ENCODE measurements around the gene KLRC3. TPM values are rescaled to one million over a fixed set of nuclear protein-coding genes. Genes with fewer than 3 reads are reported as not detected.
"Not testable (repeated sequence)": the region's sequence is repeated elsewhere in the genome, so short reads cannot be mapped to it uniquely, and the experiment has no call there.

Gene KLRC3
- total and polyA plus RNA-seq, 7 experiments from 2014 or later = 0.46 to 7.8 (median 1.6) TPM; not detected in 4

- H3K36me3 Mint-ChIP-seq = no peaks in the 10 kb centered on the region
- Histone ChIP-seq H3K27ac (ENCODE audit: low read depth, low read length) (no peak overlapping the region), H3K27me3 (ENCODE audit: control insufficient read depth in 2 of 2, insufficient read depth in 2 of 2, low read length in 2 of 2) (no peaks in the 10 kb centered on the region), H3K36me3 (ENCODE audit: control insufficient read depth in 2 of 3, insufficient read depth in 3 of 3, low read length in 3 of 3) (no peaks in the 10 kb centered on the region), H3K9me3 (ENCODE audit: control insufficient read depth in 2 of 3, low read length in 3 of 3) (no peaks in the 10 kb centered on the region), H3K4me1 (ENCODE audit: control insufficient read depth in 2 of 2, insufficient read depth in 2 of 2, low read length in 2 of 2) (peaks cover 0 to 8% of the 10 kb centered on the region in 2 donors), H3K4me3 (ENCODE audit: low read length) (peak overlapping the region; percentile 1)
- no peak overlapping the region for H3K4me3 Mint-ChIP-seq
- H3K9me3 Mint-ChIP-seq = peaks cover 0 to 2% (median 0%) of the 10 kb centered on the region in 11 donors
- no peak overlapping the region for H3K27ac Mint-ChIP-seq
- ChIA-PET POLR2A (no interaction called here), CTCF (no interaction called here)
- ATAC-seq (no peak), DNase-seq (no peak)
- intact Hi-C loops (cut with micrococcal nuclease) = no loop called here
- H3K4me1 Mint-ChIP-seq = peaks cover 0 to 2% (median 0%) of the 10 kb centered on the region in 7 donors
- peaks cover 2 to 31% (median 18%) of the 10 kb centered on the region in 5 donors for H3K27me3 Mint-ChIP-seq
Observed at GRCh38 chr12:10405294-10405693, 15.1 kb downstream of the KLRC3 start.

- POLR2A ChIA-PET = no interaction called here
- intact Hi-C loops (cut with micrococcal nuclease) = no loop called here
- H3K36me3 ChIP-seq (ENCODE audit: control insufficient read depth in 2 of 3, insufficient read depth in 3 of 3, low read length in 3 of 3) = no peaks in the 10 kb centered on the region
- CTCF ChIA-PET = no interaction called here
- peaks cover 0 to 11% of the 10 kb centered on the region in 2 donors for H3K4me1 ChIP-seq (ENCODE audit: control insufficient read depth in 2 of 2, insufficient read depth in 2 of 2, low read length in 2 of 2)
- H3K27me3 ChIP-seq (ENCODE audit: control insufficient read depth in 2 of 2, insufficient read depth in 2 of 2, low read length in 2 of 2) = no peaks in the 10 kb centered on the region
- Mint-ChIP-seq H3K4me3 (no peak overlapping the region), H3K9me3 (peaks cover 0 to 2% (median 0%) of the 10 kb centered on the region in 11 donors), H3K27me3 (peaks cover 5 to 35% (median 18%) of the 10 kb centered on the region in 5 donors), H3K27ac (no peak overlapping the region), H3K36me3 (no peaks in the 10 kb centered on the region), H3K4me1 (peaks cover 0 to 4% (median 0%) of the 10 kb centered on the region in 7 donors)
- ATAC-seq (no peak), DNase-seq (no peak)
- H3K9me3 ChIP-seq (ENCODE audit: control insufficient read depth in 2 of 3, low read length in 3 of 3) = no peaks in the 10 kb centered on the region
- H3K4me3 ChIP-seq (ENCODE audit: low read length) = peak overlapping the region; percentile 5
- H3K27ac ChIP-seq (ENCODE audit: low read depth, low read length) = no peak overlapping the region
Observed at GRCh38 chr12:10404798-10405197, 15.6 kb downstream of the KLRC3 start.

GRCh38 chr12:10400829-10401228 is 19.6 kb downstream of the KLRC3 start:
- Histone ChIP-seq H3K27ac (ENCODE audit: low read depth, low read length) (no peak overlapping the region), H3K36me3 (ENCODE audit: control insufficient read depth in 2 of 3, insufficient read depth in 3 of 3, low read length in 3 of 3) (no peaks in the 10 kb centered on the region), H3K4me3 (ENCODE audit: low read length) (no peak overlapping the region), H3K4me1 (ENCODE audit: control insufficient read depth in 2 of 2, insufficient read depth in 2 of 2, low read length in 2 of 2) (peaks cover 0 to 31% of the 10 kb centered on the region in 2 donors), H3K27me3 (ENCODE audit: control insufficient read depth in 2 of 2, insufficient read depth in 2 of 2, low read length in 2 of 2) (no peaks in the 10 kb centered on the region), H3K9me3 (ENCODE audit: control insufficient read depth in 2 of 3, low read length in 3 of 3) (no peaks in the 10 kb centered on the region)
- intact Hi-C loops (cut with micrococcal nuclease) = no loop called here
- H3K27ac Mint-ChIP-seq = no peak overlapping the region
- peaks cover 5 to 23% (median 21%) of the 10 kb centered on the region in 5 donors for H3K27me3 Mint-ChIP-seq
- H3K9me3 Mint-ChIP-seq = peaks cover 0 to 4% (median 0%) of the 10 kb centered on the region in 11 donors
- DNase-seq (no peak), ATAC-seq (no peak)
- ChIA-PET POLR2A (no interaction called here), CTCF (no interaction called here)
- no peak overlapping the region for H3K4me3 Mint-ChIP-seq
- H3K36me3 Mint-ChIP-seq = no peaks in the 10 kb centered on the region
- H3K4me1 Mint-ChIP-seq = peaks cover 0 to 5% (median 0%) of the 10 kb centered on the region in 7 donors

- Histone ChIP-seq H3K27ac (ENCODE audit: low read depth, low read length) (no peak overlapping the region), H3K4me3 (ENCODE audit: low read length) (no peak overlapping the region), H3K4me1 (ENCODE audit: control insufficient read depth in 2 of 2, insufficient read depth in 2 of 2, low read length in 2 of 2) (peaks cover 0 to 52% of the 10 kb centered on the region in 2 donors), H3K36me3 (ENCODE audit: control insufficient read depth in 2 of 3, insufficient read depth in 3 of 3, low read length in 3 of 3) (no peaks in the 10 kb centered on the region), H3K27me3 (ENCODE audit: control insufficient read depth in 2 of 2, insufficient read depth in 2 of 2, low read length in 2 of 2) (no peaks in the 10 kb centered on the region), H3K9me3 (ENCODE audit: control insufficient read depth in 2 of 3, low read length in 3 of 3) (no peaks in the 10 kb centered on the region)
- Mint-ChIP-seq H3K36me3 (no peaks in the 10 kb centered on the region), H3K4me1 (peaks cover 0 to 18% (median 0%) of the 10 kb centered on the region in 7 donors), H3K27me3 (peaks cover 5 to 32% (median 19%) of the 10 kb centered on the region in 5 donors), H3K4me3 (no peak overlapping the region), H3K9me3 (peaks cover 0 to 4% (median 0%) of the 10 kb centered on the region in 11 donors), H3K27ac (no peak overlapping the region)
- DNase-seq (no peak), ATAC-seq (no peak)
- intact Hi-C loops (cut with micrococcal nuclease) = no loop called here
- ChIA-PET POLR2A (no interaction called here), CTCF (no interaction called here)
Observed at GRCh38 chr12:10398168-10398567, 22.2 kb downstream of the KLRC3 start.

- Histone ChIP-seq H3K4me3 (ENCODE audit: low read length) (peak overlapping the region; percentile 2), H3K4me1 (ENCODE audit: control insufficient read depth in 2 of 2, insufficient read depth in 2 of 2, low read length in 2 of 2) (peaks cover 0 to 61% of the 10 kb centered on the region in 2 donors), H3K36me3 (ENCODE audit: control insufficient read depth in 2 of 3, insufficient read depth in 3 of 3, low read length in 3 of 3) (no peaks in the 10 kb centered on the region), H3K27me3 (ENCODE audit: control insufficient read depth in 2 of 2, insufficient read depth in 2 of 2, low read length in 2 of 2) (no peaks in the 10 kb centered on the region), H3K27ac (ENCODE audit: low read depth, low read length) (no peak overlapping the region), H3K9me3 (ENCODE audit: control insufficient read depth in 2 of 3, low read length in 3 of 3) (no peaks in the 10 kb centered on the region)
- intact Hi-C loops (cut with micrococcal nuclease) = no loop called here
- POLR2A ChIA-PET = no interaction called here
- DNase-seq (no peak), ATAC-seq (peak; percentile 31)
- CTCF ChIA-PET = no interaction called here
- Mint-ChIP-seq H3K4me1 (peaks cover 0 to 22% (median 0%) of the 10 kb centered on the region in 7 donors), H3K9me3 (peaks cover 0 to 4% (median 0%) of the 10 kb centered on the region in 11 donors), H3K27me3 (peaks cover 5 to 34% (median 21%) of the 10 kb centered on the region in 5 donors), H3K4me3 (no peak overlapping the region), H3K36me3 (no peaks in the 10 kb centered on the region), H3K27ac (no peak overlapping the region)
Observed at GRCh38 chr12:10397296-10397695, 23.1 kb downstream of the KLRC3 start.

GRCh38 chr12:10396176-10396575 is 24.2 kb downstream of the KLRC3 start:
- intact Hi-C loops (cut with micrococcal nuclease); CTCF ChIA-PET; H3K27me3 ChIP-seq (ENCODE audit: control insufficient read depth in 2 of 2, insufficient read depth in 2 of 2, low read length in 2 of 2); H3K27ac Mint-ChIP-seq; H3K36me3 Mint-ChIP-seq; H3K9me3 Mint-ChIP-seq; H3K4me3 Mint-ChIP-seq; H3K4me3 ChIP-seq (ENCODE audit: low read length); H3K36me3 ChIP-seq (ENCODE audit: control insufficient read depth in 2 of 3, insufficient read depth in 3 of 3, low read length in 3 of 3); DNase-seq; ATAC-seq; POLR2A ChIA-PET; H3K9me3 ChIP-seq (ENCODE audit: control insufficient read depth in 2 of 3, low read length in 3 of 3); H3K27ac ChIP-seq (ENCODE audit: low read depth, low read length): not testable (repeated sequence)
- peaks cover 0 to 22% (median 0%) of the 10 kb centered on the region in 7 donors for H3K4me1 Mint-ChIP-seq
- H3K4me1 ChIP-seq (ENCODE audit: control insufficient read depth in 2 of 2, insufficient read depth in 2 of 2, low read length in 2 of 2) = peaks cover 0 to 70% of the 10 kb centered on the region in 2 donors
- H3K27me3 Mint-ChIP-seq = peaks cover 5 to 35% (median 13%) of the 10 kb centered on the region in 5 donors

GRCh38 chr12:10395390-10395998 is 24.9 kb downstream of the KLRC3 start:
- intact Hi-C loops (cut with micrococcal nuclease) = no loop called here
- no peaks in the 10 kb centered on the region for H3K9me3 ChIP-seq (ENCODE audit: control insufficient read depth in 2 of 3, low read length in 3 of 3)
- peak overlapping the region; percentile 8 for H3K4me3 ChIP-seq (ENCODE audit: low read length)
- no peak overlapping the region for H3K27ac ChIP-seq (ENCODE audit: low read depth, low read length)
- H3K27me3 Mint-ChIP-seq = peaks cover 5 to 32% (median 12%) of the 10 kb centered on the region in 5 donors
- no peaks in the 10 kb centered on the region for H3K27me3 ChIP-seq (ENCODE audit: control insufficient read depth in 2 of 2, insufficient read depth in 2 of 2, low read length in 2 of 2)
- H3K4me1 Mint-ChIP-seq = peaks cover 0 to 22% (median 0%) of the 10 kb centered on the region in 7 donors
- peaks cover 0 to 4% (median 0%) of the 10 kb centered on the region in 11 donors for H3K9me3 Mint-ChIP-seq
- CTCF ChIA-PET = no interaction called here
- POLR2A ChIA-PET = no interaction called here
- peak overlapping the region in 2 of 9 donors; percentile 57 to 65 for H3K27ac Mint-ChIP-seq
- ATAC-seq = peak; percentile 84
- H3K4me1 ChIP-seq (ENCODE audit: control insufficient read depth in 2 of 2, insufficient read depth in 2 of 2, low read length in 2 of 2) = peaks cover 0 to 68% of the 10 kb centered on the region in 2 donors
- H3K36me3 ChIP-seq (ENCODE audit: control insufficient read depth in 2 of 3, insufficient read depth in 3 of 3, low read length in 3 of 3) = no peaks in the 10 kb centered on the region
- peak in 1 of 9 donors; percentile 16 for DNase-seq
- H3K4me3 Mint-ChIP-seq = peak overlapping the region in 1 of 10 donors; percentile 69
- no peaks in the 10 kb centered on the region for H3K36me3 Mint-ChIP-seq

All from naive thymus-derived CD4-positive, alpha-beta T cell (primary cell).